Fibroblast of peridontal ligament (primary cell): ENCODE results near the gene TNS3.
"Not testable (repeated sequence)": the region's sequence is repeated elsewhere in the genome, so short reads cannot be mapped to it uniquely, and the experiment has no call there.

ENCODE experiments used
- DNase-seq: peaks from one replicate; pipeline ENCODE4 v3.0.0-alpha.2; 2010; ENCODE audit errors: extremely low read depth

TNS3 gene

DNA sequence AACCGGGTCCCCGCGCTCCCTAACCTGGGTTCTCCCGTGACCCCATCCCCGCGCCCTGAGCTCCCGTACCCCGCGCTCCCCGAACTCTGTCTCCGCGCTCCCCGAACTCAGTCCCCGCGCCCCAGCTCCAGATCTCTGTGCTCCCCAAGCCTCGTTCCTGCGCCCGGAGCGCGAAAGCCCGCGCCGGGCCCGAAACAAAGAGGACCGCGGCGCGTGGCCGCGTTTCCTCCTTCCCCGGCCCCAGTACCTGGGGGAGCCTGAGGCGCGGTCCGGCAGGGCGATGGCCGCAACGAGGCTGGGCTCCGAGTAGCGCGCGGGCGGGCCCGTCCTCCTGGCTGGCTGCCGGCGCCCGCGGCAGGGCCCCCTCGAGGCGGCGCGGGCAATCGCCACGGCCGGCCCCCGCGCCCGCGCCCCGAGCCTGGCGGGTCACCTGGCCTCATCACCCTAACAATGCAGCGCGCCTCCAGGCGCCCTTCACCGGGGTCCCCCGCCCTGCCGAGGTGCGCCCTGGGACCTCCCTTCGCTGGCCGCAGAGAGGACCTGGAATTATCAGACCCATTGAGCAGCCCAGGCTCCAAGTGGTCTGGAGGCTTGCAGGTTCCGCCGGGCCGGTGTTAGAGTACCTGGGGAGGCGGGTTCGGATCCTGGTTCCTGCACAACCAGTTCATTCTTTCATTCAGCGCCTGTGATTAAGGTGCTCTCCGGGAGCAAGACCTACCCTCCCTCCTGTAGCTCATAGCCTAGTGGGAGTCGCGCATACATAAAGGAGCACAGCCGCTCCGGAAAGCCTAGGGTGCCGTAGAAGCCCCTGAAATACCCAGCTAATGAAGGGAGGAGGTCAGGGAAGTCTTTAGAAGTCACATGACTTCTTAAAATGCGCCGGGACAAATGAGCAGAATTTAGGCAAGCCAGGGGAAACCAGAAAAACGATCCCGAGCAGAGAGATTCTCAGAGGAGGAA lies at the start of gene TNS3:
Gene TNS3, minus strand, starts transcription at position 308 of the 960 bp plus-strand sequence. CDS start 142,475 bp downstream, outside the sequence.
- no peak for DNase-seq

DNA sequence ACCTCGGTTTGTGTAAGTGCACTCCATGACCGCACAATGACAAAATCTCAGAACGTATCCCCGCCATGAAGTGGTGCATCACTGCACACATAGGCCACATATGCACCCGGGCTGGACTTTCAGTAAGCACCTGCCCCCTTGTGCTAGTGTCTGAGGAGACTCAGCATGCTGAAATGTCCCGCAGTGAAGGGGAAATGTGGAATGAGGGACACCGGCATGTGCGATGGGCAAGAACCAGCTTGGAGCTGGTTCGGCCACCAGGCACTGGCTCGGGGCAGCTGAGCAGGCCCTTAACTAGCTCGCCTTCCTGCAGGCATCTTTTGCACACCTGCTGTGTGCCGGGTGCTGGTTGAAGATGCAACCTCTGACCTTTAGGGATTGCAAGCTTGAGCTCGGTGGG lies 49.8 kb upstream of the TNS3 start:
- DNase-seq, result no peak

DNA sequence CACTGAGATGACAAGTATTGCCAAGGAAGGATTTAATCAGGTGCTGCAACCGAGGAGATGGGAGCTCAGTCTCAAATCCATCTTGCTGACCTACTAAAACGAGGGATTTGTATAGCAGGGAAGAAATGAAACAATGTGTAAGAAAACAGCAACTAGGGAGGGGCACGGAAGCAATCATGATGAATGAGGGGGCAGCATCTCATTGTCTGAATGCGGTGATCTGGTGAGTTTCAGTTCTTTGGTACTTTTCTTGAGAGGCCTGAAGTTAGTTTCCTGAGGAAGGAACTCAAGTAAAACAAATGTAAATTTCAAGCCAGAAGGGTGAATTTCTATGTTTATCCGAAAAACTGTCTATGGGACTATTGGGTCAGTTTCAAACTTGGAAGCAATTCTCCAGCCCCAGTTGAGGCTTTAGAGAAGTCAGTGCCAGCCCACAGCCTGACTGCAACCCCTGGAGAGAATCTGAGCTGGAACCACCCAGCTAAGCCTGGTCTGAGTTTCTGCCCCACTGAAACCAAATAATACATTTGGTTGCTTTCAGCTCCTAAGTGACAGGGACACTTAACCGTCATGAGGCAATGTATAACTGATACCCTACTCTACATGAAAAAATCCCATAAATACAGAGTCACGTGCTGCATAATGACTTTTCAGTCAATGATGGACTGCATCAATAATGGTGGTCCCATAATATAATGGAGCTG lies 45.8 kb upstream of the TNS3 start:
- peak; percentile 79 for DNase-seq

DNA sequence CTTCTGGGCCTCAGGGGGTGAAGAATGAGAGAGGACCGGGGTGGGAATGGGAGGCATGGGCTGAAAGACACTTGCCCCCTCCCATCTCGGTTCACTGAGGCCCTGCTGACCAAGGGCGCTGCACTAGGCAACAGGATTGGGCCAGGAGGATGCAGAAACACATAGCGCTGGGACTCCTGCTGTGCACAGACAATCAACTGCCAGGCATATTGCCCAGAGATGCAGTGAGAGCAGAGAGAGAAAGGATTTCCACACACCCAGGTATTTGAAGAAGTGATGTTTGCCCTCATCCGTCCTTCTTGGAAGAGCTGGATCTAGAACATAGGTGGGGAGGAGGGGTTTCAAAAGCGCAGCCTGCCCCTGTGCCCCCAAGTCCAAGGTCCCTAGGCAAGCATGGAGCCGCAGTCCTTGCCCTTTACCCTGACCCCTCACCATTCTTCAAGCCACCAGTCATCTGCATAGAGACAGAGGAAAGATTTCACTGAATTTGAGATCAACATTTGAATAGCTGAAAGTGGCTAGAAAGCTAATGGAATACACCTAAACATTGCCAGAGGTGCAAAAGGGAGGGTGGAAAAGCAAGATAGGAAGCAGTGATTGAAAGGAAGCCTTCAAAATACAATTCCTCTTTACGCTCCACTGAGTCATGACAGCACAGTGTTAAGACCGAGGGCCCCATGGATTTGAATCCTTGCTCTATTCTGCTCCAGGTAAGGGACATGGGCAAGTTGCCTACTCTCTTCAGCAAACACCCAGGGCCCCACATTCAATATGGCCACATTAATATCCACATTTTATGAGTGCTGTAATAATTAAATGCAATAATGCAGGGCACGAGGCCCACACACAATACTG lies 44.2 kb upstream of the TNS3 start:
- no peak for DNase-seq

DNA sequence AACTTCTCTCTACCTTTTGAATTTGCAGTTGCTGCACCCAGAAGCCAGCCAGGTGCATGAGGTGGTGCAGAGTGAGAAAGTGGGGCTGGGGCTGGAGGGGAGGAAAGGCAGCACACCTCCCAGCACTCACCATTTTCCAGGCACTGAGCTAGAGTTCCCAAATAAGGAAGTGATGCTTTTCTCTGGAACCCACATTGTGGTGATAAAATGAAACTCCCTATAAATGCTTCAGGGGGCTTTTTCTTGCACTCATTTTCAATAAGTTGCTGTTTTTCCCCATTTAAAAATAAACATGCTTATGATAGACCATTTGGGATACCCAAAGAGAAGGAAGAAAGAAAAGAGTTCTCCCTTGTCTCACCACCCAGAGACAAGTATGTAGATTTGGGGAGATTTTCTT lies 42.8 kb upstream of the TNS3 start:
- DNase-seq, result no peak

DNA sequence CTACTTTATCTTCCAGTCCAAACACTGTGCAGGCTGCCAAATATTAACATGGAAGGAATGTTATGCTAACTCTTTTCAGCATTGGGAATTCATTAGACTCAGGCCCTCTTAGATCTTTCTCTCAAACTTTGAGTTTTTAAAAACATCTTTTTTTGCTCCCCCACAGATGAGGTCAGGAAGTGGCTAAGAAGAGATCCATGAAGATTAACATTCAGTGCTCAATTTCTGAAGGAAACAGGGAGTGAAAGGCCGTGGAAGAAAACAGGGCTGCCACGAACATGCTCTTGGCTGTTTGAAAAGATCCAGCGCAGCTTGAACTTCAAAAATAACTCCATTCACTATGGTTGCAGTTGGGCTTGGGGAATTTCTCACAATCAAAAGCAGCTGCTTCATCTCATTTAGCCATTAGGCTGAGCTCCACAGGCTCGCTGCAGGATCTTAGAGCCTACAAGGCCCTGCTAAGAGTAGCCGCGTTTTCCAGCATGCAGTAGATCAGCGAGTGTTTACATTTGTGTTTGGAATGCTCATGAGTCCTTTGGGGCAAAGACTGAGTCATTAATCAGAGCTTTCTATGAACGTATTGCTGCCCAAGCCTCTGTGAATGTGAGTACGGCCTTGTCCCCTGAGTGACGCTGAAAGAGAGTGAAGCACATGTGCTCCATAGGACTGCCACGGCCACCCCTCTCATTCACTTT lies 41.2 kb upstream of the TNS3 start:
- DNase-seq, result peak; percentile 100

DNA sequence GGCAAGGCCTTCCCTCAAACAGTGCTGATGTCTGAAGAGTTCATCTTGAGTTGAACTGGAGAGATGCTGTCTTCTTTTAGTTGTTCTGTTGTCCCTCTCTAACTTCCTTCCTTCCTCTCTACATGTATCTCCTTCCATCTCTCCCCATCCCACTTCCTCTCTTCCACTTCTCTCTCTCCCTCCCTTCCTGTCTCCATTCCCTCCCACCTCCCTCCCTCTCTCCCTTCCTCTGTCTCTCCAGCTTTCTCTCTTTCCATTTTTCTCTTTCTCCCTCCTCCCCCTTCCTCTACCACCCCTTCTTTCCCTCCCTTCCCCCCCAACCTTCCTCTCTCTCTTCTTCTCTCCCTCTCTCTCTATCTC lies 40.7 kb upstream of the TNS3 start:
- DNase-seq, result no peak

DNA sequence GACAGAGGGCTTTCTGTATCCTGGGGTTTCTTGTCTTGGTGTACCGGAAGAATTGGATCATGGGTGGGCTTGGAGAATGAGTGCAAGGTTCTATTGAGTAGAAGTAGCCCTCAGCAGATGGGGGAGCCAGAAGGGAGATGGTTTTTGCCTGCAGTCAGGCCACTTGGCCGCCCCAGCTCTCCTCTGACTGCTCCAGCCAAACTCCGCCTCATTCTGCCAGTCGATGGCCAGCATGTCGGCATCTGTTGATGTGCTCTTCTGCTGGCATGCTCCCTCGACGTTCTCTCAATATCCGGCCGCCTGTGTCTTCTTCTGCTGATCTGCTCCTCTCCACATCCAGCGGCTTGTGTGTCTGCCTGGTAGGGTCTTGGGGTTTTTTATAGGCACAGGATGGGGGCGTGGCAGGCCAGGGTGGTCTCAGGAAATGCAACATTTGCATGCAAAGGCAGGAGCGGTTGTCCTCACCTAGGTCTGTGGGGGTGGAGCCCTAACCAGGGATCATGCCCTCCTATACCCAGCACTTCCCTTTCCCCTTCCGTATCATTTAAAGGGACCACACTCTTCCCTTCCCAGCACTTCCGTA lies 40.2 kb upstream of the TNS3 start:
- DNase-seq, result no peak

DNA sequence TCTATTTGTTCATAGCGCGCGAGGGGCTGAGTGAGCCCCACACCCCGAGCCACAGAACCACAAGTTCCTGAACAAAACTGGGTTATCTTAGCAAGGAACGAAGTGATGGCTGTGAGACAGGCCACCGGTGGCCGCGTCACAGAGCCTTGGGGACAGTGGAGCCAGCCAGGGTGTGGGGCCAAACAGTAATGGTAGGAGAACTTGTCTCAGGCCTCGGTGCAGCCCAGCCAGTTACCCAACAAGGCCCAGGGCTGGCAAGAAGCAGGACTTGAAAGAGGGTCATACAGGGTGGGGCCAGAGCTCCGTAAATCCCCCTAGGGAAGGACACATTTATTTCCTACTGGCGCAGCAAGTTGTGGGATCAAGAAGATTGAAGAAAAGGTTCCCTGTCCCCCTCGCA lies 39.4 kb upstream of the TNS3 start:
- no peak for DNase-seq

DNA sequence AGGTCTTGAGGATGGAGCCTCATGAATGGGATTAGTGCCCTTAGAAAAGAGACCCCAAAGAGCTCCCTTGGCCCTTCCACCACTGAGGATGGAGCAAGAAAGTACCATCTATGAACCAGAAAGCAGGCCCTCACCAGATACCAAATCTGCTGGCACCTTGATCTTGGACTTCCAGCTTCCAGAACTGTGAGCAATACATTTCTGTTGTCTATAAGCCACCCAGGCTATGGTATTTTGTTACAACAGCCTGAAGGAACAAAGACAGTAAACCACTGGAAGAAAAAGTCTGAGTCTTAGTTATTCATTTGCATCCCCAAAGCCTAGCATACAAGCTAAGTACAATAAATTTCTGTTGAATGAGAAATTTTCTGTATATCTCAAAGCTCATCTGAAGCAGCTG lies 37.9 kb upstream of the TNS3 start:
- DNase-seq, result no peak

DNA sequence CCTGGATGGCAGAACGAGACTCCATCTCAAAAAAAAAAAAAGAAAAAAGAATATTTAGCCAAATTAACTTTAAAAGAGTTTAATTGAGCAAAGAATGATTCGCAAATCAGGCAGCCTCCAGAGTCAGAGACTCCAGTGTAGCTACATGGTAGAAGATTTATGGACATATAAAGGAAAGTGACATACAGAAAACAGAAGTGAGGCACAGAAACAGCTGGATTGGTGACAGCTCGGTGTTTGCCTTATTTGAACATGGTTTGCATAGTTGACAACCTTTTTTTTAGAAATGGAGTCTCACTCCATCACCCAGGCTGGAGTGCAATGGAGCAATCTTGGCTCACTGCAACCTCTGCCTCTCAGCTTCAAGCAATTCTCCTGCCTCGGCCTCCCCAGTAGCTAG lies 35.2 kb upstream of the TNS3 start:
- DNase-seq, result no peak

DNA sequence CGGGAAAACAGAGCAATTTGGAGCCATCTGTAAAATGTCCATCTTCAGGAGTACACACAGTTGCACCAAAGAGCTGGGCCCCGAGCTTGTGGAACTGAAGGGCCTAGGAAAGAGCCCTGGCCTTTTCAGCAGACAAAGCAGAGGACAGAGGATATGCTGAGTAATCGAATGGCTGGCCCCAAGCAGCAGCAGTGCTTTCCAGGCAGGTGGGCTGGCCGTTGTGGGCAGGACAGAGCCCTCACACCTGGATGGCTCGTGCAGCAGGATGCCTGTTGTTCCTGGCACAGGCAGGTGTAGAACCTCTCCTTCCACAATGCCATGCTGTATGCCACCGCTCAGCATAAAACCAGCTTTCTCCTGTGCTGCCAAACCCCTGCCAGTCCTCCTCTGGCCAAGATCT lies 32.5 kb upstream of the TNS3 start:
- no peak for DNase-seq

DNA sequence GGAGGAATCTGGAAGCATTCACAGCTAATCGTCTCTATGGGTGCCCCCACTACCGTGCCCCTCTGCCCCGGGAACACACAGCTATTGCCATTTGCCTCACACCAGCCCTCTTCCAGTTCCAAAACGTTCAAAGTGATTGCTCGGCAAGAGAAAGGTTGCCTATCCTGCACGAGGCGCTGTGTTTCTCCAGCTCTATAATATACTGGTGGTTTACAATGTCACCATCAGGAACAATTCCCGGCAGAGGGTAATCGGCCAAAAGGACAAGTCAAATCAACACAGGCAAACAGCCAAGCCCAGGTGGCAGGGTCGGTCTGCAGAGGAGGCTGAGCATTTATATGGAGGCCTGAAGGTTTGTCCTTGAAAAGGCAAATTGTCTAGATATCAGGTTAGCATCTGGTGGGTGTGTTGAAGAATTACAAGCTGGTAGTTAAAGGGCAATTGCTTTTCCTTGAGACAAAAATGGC lies 29.2 kb upstream of the TNS3 start:
- DNase-seq, result no peak

DNA sequence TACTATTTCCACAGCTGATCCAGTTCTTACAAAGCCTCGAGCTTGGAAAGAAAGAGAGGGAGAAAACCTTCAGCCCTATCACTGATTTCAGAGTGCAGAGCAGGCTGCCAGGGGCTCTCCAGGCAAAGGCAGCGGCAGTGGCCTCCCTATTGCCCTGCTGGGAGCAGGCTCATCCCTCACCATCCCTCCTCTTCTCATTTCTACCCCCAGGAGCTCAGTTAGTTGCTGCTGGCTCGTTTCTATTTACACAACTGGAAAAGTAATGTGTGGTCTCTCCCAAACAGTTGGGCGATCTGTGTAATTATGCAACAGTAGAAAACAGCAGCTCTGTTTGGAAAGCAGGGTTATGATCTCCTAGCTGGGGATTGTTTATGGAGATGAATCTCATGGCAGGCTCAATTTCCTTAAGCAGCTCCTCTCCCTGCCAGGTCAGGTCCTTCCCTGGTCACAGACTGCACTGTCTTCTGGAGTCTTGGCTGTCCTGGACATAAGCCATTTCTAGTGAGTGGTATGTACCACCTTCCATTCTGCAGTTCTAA lies 28.7 kb upstream of the TNS3 start:
- DNase-seq, result peak; percentile 93

DNA sequence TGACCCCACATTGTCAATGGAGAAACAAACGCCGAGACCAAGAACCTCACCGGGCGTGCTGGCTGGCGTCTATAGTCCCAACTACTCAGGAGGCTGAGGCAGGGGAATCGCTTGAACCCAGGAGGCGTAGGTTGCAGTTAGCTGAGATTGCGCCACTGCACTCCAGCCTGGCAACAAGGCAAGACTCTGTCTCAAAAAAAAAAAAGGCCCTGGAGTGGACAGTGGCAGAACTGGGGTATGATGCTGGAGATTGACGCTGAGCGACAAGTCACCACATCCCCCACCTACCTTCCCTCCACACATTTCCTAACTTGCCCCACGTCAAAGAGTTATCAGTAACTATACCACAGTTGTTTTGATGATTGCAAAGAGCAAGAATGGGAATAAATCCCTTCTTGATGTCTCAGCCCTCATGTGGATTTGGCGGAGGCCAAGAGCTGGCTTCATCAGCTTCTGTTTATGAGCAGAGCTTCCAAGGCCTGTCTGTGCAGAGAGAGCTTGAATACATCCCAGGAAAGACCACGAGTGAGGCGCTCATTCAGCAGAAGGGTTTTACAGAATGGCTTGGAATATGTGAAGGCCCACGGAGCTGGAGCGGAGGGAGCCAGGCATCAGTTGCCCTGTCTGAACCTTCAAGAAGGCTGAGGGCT lies 28.0 kb upstream of the TNS3 start:
- DNase-seq, result peak; percentile 91

DNA sequence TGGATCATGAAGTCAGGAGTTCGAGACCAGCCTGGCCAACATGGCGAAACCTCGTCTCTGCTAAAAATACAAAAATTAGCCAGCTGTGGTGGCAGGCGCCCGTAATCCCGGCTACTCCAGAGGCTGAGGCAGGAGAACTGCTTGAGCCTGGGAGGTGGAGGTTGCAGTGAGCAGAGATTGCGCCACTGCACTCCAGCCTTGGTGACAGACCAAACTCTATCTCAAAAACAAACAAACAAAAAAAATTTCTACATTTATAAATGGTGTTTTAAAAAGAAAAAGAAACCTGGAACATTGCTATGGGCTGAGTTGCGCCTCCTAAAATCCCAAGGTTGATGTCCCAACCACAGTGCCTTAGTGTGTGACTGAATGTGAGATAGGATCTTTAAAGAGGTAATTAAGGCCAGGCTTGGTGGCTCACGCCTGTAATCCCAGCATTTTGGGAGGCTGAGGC lies 24.7 kb upstream of the TNS3 start:
- not testable (repeated sequence) for DNase-seq

DNA sequence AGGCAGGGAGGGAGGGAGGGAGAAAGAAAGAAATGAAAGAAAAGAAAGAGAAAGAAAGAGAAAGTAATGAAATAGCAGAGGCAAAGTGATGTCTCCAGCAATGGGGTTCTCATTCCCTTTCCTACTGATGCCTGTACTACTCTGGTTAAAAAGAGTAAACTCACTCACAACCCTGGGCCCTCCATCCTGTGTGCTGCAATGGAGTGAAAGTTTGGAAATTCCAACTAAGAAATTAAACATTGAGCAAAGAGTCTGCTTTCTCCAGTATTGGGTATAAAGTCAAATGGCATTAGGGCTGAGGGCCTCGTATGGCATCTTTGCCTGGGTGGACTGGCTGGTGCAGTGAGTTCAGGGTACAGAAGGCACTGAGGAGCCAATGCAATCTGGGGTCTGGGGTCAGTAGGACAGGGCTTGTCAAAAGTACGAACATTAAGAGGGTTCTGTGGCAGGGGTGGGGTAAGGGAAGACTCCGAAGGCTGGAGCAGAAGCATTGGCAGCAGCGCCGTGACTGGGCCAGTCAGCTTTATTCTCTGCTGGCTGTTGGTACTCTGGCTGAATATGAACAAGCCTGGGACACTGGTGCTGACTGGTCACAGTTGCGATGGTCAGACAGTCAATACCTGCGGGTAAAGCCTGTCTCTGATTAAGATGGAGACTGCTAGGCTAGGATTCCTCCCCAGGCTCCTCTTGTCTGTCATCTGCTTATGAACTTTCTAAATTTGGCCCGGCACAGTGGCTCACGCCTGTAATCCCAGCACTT lies 24.1 kb upstream of the TNS3 start:
- DNase-seq, result no peak

DNA sequence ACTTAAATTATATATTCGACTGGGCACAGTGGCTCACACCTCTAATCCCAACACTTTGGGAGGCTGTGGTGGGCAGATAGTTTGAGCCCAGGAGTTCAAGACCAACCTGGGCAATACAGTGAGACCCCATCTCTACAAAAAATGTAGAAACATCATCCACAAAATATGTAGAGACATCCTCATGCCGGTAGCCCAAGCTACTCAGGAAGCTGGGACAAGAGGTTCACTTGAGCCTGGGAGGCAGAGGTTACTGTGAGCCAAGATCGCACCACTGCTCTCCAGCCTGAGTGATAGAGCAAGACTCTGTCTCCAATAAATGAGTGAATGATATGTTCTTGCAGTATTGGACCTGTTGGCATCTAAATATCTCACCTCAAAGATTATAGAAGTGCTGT lies 22.6 kb upstream of the TNS3 start:
- no peak for DNase-seq

DNA sequence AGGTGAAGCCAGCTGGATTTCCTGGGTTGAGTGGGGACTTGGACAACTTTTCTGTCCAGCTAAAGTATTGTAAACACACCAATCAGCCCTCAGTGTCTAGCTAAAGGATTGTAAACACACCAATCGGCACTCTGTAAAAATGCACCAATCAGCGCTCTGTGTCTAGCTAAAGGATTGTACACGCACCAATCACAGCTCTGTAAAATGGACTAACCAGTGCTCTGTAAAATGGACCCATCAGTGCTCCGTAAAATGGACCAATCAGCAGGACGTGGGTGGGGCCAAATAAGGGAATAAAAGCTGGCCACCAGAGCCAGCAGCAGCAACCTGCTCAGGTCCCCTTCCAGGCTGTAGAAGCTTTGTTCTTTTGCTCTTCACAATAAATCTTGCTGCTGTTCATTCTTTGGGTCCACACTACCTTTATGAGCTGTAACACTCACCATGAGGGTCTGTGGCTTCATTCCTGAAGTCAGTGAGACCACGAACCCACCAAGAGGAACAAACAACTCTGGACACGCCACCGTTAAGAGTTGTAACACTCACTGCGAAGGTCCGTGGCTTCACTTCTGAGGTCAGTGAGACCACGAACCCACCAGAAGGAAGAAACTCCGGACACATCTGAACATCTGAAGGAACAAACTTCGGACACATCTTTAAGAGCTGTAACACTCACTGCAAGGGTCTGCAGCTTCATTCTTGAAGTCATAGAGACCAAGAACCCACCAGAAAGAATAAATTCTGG lies 21.8 kb upstream of the TNS3 start:
- DNase-seq, result not testable (repeated sequence)
